Measurements from ENCODE around the gene NHLRC2.

GRCh38 chr10:113819989-113820388, 34.5 kb upstream of the NHLRC2 start:
- no peak for TF ChIP-seq CTCF (IDR thresholded peaks at IDR 0.05 in 8 of 11, conservative IDR thresholded peaks at IDR 0.05 in 3 of 11)
- no peak for TF ChIP-seq POLR2A (IDR thresholded peaks at IDR 0.05)
- TF ChIP-seq POLR2AphosphoS5 (IDR thresholded peaks at IDR 0.05), result no peak
